GM19463 (cell line): ENCODE measurements around the gene TMEM181.
A peak's percentile ranks its signal among the peaks of the same experiment; 100 is the strongest.
"Not testable (repeated sequence)": the region's sequence is repeated elsewhere in the genome, so short reads cannot be mapped to it uniquely, and the experiment has no call there.

Experiments used
- ATAC-seq: cut with Tn5 transposase; IDR thresholded peaks from one replicate; pipeline ENCODE4 v1.9.1; 2021; ENCODE audit warnings: mild to moderate bottlenecking, moderate library complexity; ENCODE audit not compliant: unreplicated experiment

Gene TMEM181

GRCh38 chr6:158559895-158560835 is at the start of gene TMEM181:
Gene TMEM181, plus strand, starts transcription at chr6:158560091. Its CDS starts 134 bp downstream, at chr6:158560225.
- peak; percentile 84 for ATAC-seq

GRCh38 chr6:158512809-158513208 is 47.1 kb upstream of the TMEM181 start:
- no peak for ATAC-seq

- ATAC-seq: no peak
Measured at GRCh38 chr6:158514176-158514575, 45.7 kb upstream of the TMEM181 start.

GRCh38 chr6:158514991-158515390 is 44.9 kb upstream of the TMEM181 start:
- no peak for ATAC-seq

- no peak for ATAC-seq
Measured at GRCh38 chr6:158516098-158516497, 43.8 kb upstream of the TMEM181 start.

- ATAC-seq: no peak
Measured at GRCh38 chr6:158517038-158517437, 42.9 kb upstream of the TMEM181 start.

- ATAC-seq: peak; percentile 72
Measured at GRCh38 chr6:158517581-158517980, 42.3 kb upstream of the TMEM181 start.

- peak; percentile 76 for ATAC-seq
Measured at GRCh38 chr6:158518191-158519127, 41.4 kb upstream of the TMEM181 start.

GRCh38 chr6:158519300-158519699 is 40.6 kb upstream of the TMEM181 start:
- ATAC-seq: no peak

GRCh38 chr6:158519761-158520160 is 40.1 kb upstream of the TMEM181 start:
- no peak for ATAC-seq

- ATAC-seq: not testable (repeated sequence)
Measured at GRCh38 chr6:158520975-158521374, 38.9 kb upstream of the TMEM181 start.

- no peak for ATAC-seq
Measured at GRCh38 chr6:158521759-158522158, 38.1 kb upstream of the TMEM181 start.

GRCh38 chr6:158522616-158523015 is 37.3 kb upstream of the TMEM181 start:
- ATAC-seq: no peak

GRCh38 chr6:158524311-158524710 is 35.6 kb upstream of the TMEM181 start:
- no peak for ATAC-seq

- not testable (repeated sequence) for ATAC-seq
Measured at GRCh38 chr6:158527858-158528257, 32.0 kb upstream of the TMEM181 start.

- ATAC-seq: no peak
Measured at GRCh38 chr6:158528826-158529225, 31.1 kb upstream of the TMEM181 start.

GRCh38 chr6:158529629-158530028 is 30.3 kb upstream of the TMEM181 start:
- ATAC-seq: no peak

- no peak for ATAC-seq
Measured at GRCh38 chr6:158531566-158531965, 28.3 kb upstream of the TMEM181 start.

- no peak for ATAC-seq
Measured at GRCh38 chr6:158531970-158532369, 27.9 kb upstream of the TMEM181 start.

- no peak for ATAC-seq
Measured at GRCh38 chr6:158536084-158536890, 23.6 kb upstream of the TMEM181 start.
